Neural progenitor cell (in vitro differentiated cells): ENCODE measurements around the gene INTS11.
A peak's percentile ranks its signal among the peaks of the same experiment; 100 is the strongest.

Experiments used
- EZH2 ChIP-seq: fragments of 200-600 bp; sonication (generic); IDR thresholded peaks from 2 replicates; pipeline ENCODE4 v1.6.1; 2017; ENCODE audit warnings: antibody characterized with exemption, mild to moderate bottlenecking, moderate library complexity
- EZH2phosphoT487 ChIP-seq: fragments of 200-600 bp; sonication (generic); IDR thresholded peaks from 2 replicates; pipeline ENCODE4 v1.6.1; 2017; ENCODE audit warnings: antibody characterized with exemption
- TF ChIP-seq, protein P1 (sequence below): fragments of 200-600 bp; sonication (generic); IDR thresholded peaks from 2 replicates; pipeline ENCODE4 v1.5.1; 2017; ENCODE audit warnings: antibody characterized with exemption, mild to moderate bottlenecking

DNA sequence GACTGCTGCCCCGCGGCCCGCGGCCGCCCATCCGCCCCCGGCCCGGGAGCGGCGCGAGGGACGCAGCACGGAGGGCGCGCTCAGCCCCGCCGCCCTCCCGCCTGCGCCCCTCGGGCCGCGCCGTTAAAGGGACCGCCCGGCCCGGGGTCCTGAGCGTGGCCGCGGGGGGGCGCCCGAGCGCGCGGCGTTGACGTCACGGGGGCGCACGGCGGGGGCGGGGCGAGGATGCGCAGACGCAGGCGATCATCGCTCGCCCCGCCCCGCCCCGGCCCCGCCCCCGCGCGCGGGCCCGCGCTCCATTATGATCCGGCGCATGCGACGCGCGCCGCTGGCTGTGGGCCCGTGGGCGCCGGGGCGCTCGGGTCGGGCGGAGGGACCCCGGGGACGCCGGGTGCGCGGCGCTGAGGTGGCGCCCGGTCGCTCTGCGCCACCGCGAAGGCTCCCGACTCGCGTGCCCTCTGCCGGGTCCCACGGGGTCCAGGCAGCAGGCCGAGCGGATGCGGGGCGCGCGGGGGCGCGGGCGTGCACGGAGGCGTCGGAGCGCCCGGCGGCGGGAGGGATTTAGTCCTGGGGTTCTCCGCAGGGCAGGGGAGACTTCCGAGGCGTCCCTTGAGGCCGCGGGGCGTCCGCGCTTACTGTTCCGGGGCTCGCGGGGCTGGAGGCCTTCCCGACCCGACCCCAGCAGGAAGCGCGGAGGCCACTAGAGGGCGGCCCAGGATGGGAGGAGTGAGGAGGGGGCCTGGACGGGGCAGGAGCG is 25.0 kb upstream of the INTS11 start, which contains the start of gene DVL1:
- TF ChIP-seq, protein P1, sequence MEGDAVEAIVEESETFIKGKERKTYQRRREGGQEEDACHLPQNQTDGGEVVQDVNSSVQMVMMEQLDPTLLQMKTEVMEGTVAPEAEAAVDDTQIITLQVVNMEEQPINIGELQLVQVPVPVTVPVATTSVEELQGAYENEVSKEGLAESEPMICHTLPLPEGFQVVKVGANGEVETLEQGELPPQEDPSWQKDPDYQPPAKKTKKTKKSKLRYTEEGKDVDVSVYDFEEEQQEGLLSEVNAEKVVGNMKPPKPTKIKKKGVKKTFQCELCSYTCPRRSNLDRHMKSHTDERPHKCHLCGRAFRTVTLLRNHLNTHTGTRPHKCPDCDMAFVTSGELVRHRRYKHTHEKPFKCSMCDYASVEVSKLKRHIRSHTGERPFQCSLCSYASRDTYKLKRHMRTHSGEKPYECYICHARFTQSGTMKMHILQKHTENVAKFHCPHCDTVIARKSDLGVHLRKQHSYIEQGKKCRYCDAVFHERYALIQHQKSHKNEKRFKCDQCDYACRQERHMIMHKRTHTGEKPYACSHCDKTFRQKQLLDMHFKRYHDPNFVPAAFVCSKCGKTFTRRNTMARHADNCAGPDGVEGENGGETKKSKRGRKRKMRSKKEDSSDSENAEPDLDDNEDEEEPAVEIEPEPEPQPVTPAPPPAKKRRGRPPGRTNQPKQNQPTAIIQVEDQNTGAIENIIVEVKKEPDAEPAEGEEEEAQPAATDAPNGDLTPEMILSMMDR, result peak; percentile 62
- TF ChIP-seq EZH2, result no peak
- TF ChIP-seq EZH2phosphoT487, result no peak
